Ovary (tissue), 9 donors: ENCODE data around the gene ACVRL1. TPM values are rescaled to one million over a fixed set of nuclear protein-coding genes. Genes with fewer than 3 reads are reported as not detected.
A peak's percentile ranks its signal among the peaks of the same experiment; 100 is the strongest.

Experiments
- DNase-seq, 5 donors: peaks; one replicate each; pipeline ENCODE4 v3.0.0-alpha.2; 2019 to 2020
- H3K27ac ChIP-seq, 2 donors: fragments of 200-600 bp; one replicate each; pipeline versions ENCODE4 v1.5.1 to v1.8.0; 2019 to 2022
- H3K27me3 ChIP-seq: fragments of 200-600 bp; one replicate; pipeline ENCODE4 v1.8.0; 2022
- H3K36me3 ChIP-seq: fragments of 200-600 bp; sonication (generic); one replicate; pipeline ENCODE4 v1.5.1; 2019
- H3K4me1 ChIP-seq: one replicate; pipeline ENCODE4 v1.8.1; 2013; ENCODE audit warnings: mild to moderate bottlenecking, moderate library complexity; ENCODE audit not compliant: insufficient read depth
- H3K4me3 ChIP-seq: fragments of 200-600 bp; sonication (generic); one replicate; pipeline ENCODE4 v1.5.1; 2017
- H3K9me3 ChIP-seq, 2 donors: fragments of 200-600 bp in 1 of 2; sonication (generic) in 1 of 2; one replicate each; pipeline versions ENCODE4 v1.5.1 to v1.8.1; 2013 to 2019; ENCODE audit warnings: mild to moderate bottlenecking in 1 of 2, moderate library complexity in 1 of 2
- EP300 ChIP-seq: sonication (generic); formaldehyde crosslinking; IDR thresholded peaks from one replicate; pipeline ENCODE4 v1.6.1; 2017; ENCODE audit warnings: antibody characterized with exemption
- POLR2A ChIP-seq: fragments of 450-650 bp; IDR thresholded peaks from one replicate; pipeline ENCODE4 v1.6.1; 2017; ENCODE audit warnings: antibody characterized with exemption, mild to moderate bottlenecking, moderate library complexity
- WGBS, 3 donors: extraction: QIAGEN DNeasy Blood & Tissue Kit in 1 of 3; methylation state at CpG; one replicate each; pipeline versions ENCODE4 v1.1.5 to v1.1.7; 2013 to 2017; 5-methylcytosine and 5-hydroxymethylcytosine counted together
- intact Hi-C, 4 donors: fragments of 100-400 bp; cut with DNase I; formaldehyde crosslinking; loops; one replicate each; pipeline versions ENCODE4 v1.11.0 to v1.15.1; 2022 to 2023
- polyA plus RNA-seq, 2 donors: library from polyadenylated mRNA; stranded (reverse); fragments of 200-250 nt in 1 of 2; fragments of 350-450 nt in 1 of 2; fragmentation: Illumina TruSeq in 1 of 2; extraction: RNeasy Lipid Tissue Mini Kit (QIAGEN cat#74804) in 1 of 2; gene quantifications; one replicate each; pipeline ENCODE4 v1.2.3, GENCODE V29; 2013 to 2014
- total RNA-seq, 7 donors: library from RNA; depleted of rRNA in 2 of 7; stranded (reverse); fragments of >200 nt in 2 of 7; fragmentation: NEBNext Ultra II Directional in 3 of 7; extraction: Animal tissue kit (Norgen Biotek cat#: 25700) in 3 of 7; gene quantifications; one replicate each; pipeline versions ENCODE4 v1.1.0 to v1.2.4, GENCODE V29; 2016 to 2023
- TF ChIP-seq, protein P1 (sequence below), 3 donors: fragments of 450-650 bp in 2 of 3; fragments of 200-600 bp in 1 of 3; IDR thresholded peaks; one replicate each; pipeline versions ENCODE4 v1.5.1 to v1.8.0; 2016 to 2022; ENCODE audit warnings: antibody characterized with exemption in 3 of 3, mild to moderate bottlenecking in 1 of 3
- donor health status: DM: no; HTN: no; CAD: no; lungs with moderate emphysema.
- donor health status: DM: no; HTN: no; CAD: no.
- donor health status: Bipolar disorder and iron deficiency.
- donor health status: DM: yes; HTN: yes; CAD: no.
- donor health status: DM: no; HTN: no; CAD: no.
- donor health status: DM: yes; HTN: yes; CAD: no.

Gene ACVRL1
- total and polyA plus RNA-seq, 9 donors, result 5.7 to 17.6 (median 11.2) TPM

DNA sequence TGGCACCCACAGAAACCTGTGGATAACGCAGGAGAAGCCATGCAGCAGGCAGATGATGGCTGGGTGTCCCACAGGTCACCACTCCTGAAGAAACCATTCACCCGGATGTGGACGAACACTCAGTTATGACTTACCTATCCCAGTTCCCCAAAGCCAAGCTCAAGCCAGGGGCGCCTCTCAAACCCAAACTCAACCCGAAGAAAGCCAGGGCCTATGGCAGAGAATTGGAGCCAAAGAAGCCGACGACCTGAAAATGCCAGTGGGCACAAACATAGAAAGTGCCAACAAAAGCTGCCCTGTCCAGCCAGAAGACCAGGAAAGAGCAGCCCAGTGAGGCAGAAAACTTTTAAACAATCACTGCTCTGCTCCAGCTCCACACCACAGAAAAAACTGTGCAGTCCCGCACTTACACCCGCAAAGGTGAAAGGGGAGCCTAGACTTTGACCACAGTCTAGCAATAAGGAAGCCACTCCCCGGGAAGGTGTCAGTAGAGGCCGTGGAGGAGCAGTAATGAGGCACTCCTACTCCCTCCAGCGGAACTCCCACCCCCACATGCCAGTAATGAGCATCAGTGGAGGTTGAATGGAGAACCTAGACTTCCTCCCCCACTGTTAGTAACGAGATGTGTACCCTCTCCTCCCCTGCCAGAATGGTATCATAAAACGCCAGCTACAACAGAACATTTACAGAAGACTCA lies 6.0 kb upstream of the ACVRL1 start:
- DNase-seq, result no peak
- intact Hi-C loops, result no loop called here
- no peaks in the 10 kb centered on the region for H3K36me3 ChIP-seq
- H3K27ac ChIP-seq, result no peak overlapping the region
- H3K9me3 ChIP-seq, result no peaks in the 10 kb centered on the region
- no peak overlapping the region for H3K4me3 ChIP-seq
- no peaks in the 10 kb centered on the region for H3K27me3 ChIP-seq
- 56 to 60% (median 59%) methylated on average over 14 of the region's 14 CpGs for WGBS, 3 donors
- TF ChIP-seq POLR2A (no peak), EP300 (no peak)
- TF ChIP-seq, protein P1, sequence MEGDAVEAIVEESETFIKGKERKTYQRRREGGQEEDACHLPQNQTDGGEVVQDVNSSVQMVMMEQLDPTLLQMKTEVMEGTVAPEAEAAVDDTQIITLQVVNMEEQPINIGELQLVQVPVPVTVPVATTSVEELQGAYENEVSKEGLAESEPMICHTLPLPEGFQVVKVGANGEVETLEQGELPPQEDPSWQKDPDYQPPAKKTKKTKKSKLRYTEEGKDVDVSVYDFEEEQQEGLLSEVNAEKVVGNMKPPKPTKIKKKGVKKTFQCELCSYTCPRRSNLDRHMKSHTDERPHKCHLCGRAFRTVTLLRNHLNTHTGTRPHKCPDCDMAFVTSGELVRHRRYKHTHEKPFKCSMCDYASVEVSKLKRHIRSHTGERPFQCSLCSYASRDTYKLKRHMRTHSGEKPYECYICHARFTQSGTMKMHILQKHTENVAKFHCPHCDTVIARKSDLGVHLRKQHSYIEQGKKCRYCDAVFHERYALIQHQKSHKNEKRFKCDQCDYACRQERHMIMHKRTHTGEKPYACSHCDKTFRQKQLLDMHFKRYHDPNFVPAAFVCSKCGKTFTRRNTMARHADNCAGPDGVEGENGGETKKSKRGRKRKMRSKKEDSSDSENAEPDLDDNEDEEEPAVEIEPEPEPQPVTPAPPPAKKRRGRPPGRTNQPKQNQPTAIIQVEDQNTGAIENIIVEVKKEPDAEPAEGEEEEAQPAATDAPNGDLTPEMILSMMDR (IDR thresholded peaks at IDR 0.05), result no peak
- no peaks in the 10 kb centered on the region for H3K4me1 ChIP-seq

- TF ChIP-seq EP300 (no peak), POLR2A (no peak)
- TF ChIP-seq, protein P1 (IDR thresholded peaks at IDR 0.05), result no peak
- Histone ChIP-seq H3K36me3 (no peaks in the 10 kb centered on the region), H3K27me3 (no peaks in the 10 kb centered on the region), H3K4me3 (no peak overlapping the region), H3K27ac (no peak overlapping the region), H3K9me3 (no peaks in the 10 kb centered on the region), H3K4me1 (no peaks in the 10 kb centered on the region)
- intact Hi-C loops, result no loop called here
- 84 to 87% (median 86%) methylated on average over 11 of the region's 11 CpGs for WGBS, 3 donors
- no peak for DNase-seq
These were observed 5.4 kb upstream of the ACVRL1 start for GRCh38 chr12:51901881-51902280.

- TF ChIP-seq, protein P1 (IDR thresholded peaks at IDR 0.05), result no peak
- TF ChIP-seq POLR2A, result no peak
- TF ChIP-seq EP300, result no peak
- no peak for DNase-seq
- no peaks in the 10 kb centered on the region for H3K9me3 ChIP-seq
- H3K36me3 ChIP-seq, result no peaks in the 10 kb centered on the region
- H3K27me3 ChIP-seq, result no peaks in the 10 kb centered on the region
- no peak overlapping the region for H3K27ac ChIP-seq
- H3K4me3 ChIP-seq, result no peak overlapping the region
- intact Hi-C loops, result no loop called here
- no peaks in the 10 kb centered on the region for H3K4me1 ChIP-seq
These were observed 2.3 kb upstream of the ACVRL1 start for GRCh38 chr12:51904951-51905470.

- H3K27me3 ChIP-seq, result no peaks in the 10 kb centered on the region
- H3K4me1 ChIP-seq, result no peaks in the 10 kb centered on the region
- TF ChIP-seq, protein P1 (IDR thresholded peaks at IDR 0.05), result no peak
- TF ChIP-seq EP300 (no peak), POLR2A (no peak)
- DNase-seq, result peak in 1 of 5 donors; percentile 61
- no peak overlapping the region for H3K27ac ChIP-seq
- no peak overlapping the region for H3K4me3 ChIP-seq
- 56 to 61% (median 57%) methylated on average over 17 to 18 of the region's 18 CpGs for WGBS, 3 donors
- intact Hi-C loops, result no loop called here
- no peaks in the 10 kb centered on the region for H3K9me3 ChIP-seq
- H3K36me3 ChIP-seq, result no peaks in the 10 kb centered on the region
These were observed 1.6 kb upstream of the ACVRL1 start for GRCh38 chr12:51905471-51906429.
